Ovary (tissue), 9 donors: ENCODE data around the gene GALNTL6. TPM values are rescaled to one million over a fixed set of nuclear protein-coding genes. Genes with fewer than 3 reads are reported as not detected.
"Not testable (repeated sequence)": the region's sequence is repeated elsewhere in the genome, so short reads cannot be mapped to it uniquely, and the experiment has no call there.

Experiments
- DNase-seq, 5 donors: peaks; one replicate each; pipeline ENCODE4 v3.0.0-alpha.2; 2019 to 2020
- H3K27ac ChIP-seq, 2 donors: fragments of 200-600 bp; one replicate each; pipeline versions ENCODE4 v1.5.1 to v1.8.0; 2019 to 2022
- H3K27me3 ChIP-seq: fragments of 200-600 bp; one replicate; pipeline ENCODE4 v1.8.0; 2022
- H3K36me3 ChIP-seq: fragments of 200-600 bp; sonication (generic); one replicate; pipeline ENCODE4 v1.5.1; 2019
- H3K4me1 ChIP-seq: one replicate; pipeline ENCODE4 v1.8.1; 2013; ENCODE audit warnings: mild to moderate bottlenecking, moderate library complexity; ENCODE audit not compliant: insufficient read depth
- H3K4me3 ChIP-seq: fragments of 200-600 bp; sonication (generic); one replicate; pipeline ENCODE4 v1.5.1; 2017
- H3K9me3 ChIP-seq, 2 donors: fragments of 200-600 bp in 1 of 2; sonication (generic) in 1 of 2; one replicate each; pipeline versions ENCODE4 v1.5.1 to v1.8.1; 2013 to 2019; ENCODE audit warnings: mild to moderate bottlenecking in 1 of 2, moderate library complexity in 1 of 2
- EP300 ChIP-seq: sonication (generic); formaldehyde crosslinking; IDR thresholded peaks from one replicate; pipeline ENCODE4 v1.6.1; 2017; ENCODE audit warnings: antibody characterized with exemption
- POLR2A ChIP-seq: fragments of 450-650 bp; IDR thresholded peaks from one replicate; pipeline ENCODE4 v1.6.1; 2017; ENCODE audit warnings: antibody characterized with exemption, mild to moderate bottlenecking, moderate library complexity
- WGBS, 3 donors: extraction: QIAGEN DNeasy Blood & Tissue Kit in 1 of 3; methylation state at CpG; one replicate each; pipeline versions ENCODE4 v1.1.5 to v1.1.7; 2013 to 2017; 5-methylcytosine and 5-hydroxymethylcytosine counted together
- intact Hi-C, 4 donors: fragments of 100-400 bp; cut with DNase I; formaldehyde crosslinking; loops; one replicate each; pipeline versions ENCODE4 v1.11.0 to v1.15.1; 2022 to 2023
- polyA plus RNA-seq, 2 donors: library from polyadenylated mRNA; stranded (reverse); fragments of 200-250 nt in 1 of 2; fragments of 350-450 nt in 1 of 2; fragmentation: Illumina TruSeq in 1 of 2; extraction: RNeasy Lipid Tissue Mini Kit (QIAGEN cat#74804) in 1 of 2; gene quantifications; one replicate each; pipeline ENCODE4 v1.2.3, GENCODE V29; 2013 to 2014
- total RNA-seq, 7 donors: library from RNA; depleted of rRNA in 2 of 7; stranded (reverse); fragments of >200 nt in 2 of 7; fragmentation: NEBNext Ultra II Directional in 3 of 7; extraction: Animal tissue kit (Norgen Biotek cat#: 25700) in 3 of 7; gene quantifications; one replicate each; pipeline versions ENCODE4 v1.1.0 to v1.2.4, GENCODE V29; 2016 to 2023
- TF ChIP-seq, protein P1 (sequence below), 3 donors: fragments of 450-650 bp in 2 of 3; fragments of 200-600 bp in 1 of 3; IDR thresholded peaks; one replicate each; pipeline versions ENCODE4 v1.5.1 to v1.8.0; 2016 to 2022; ENCODE audit warnings: antibody characterized with exemption in 3 of 3, mild to moderate bottlenecking in 1 of 3
- donor health status: DM: no; HTN: no; CAD: no; lungs with moderate emphysema.
- donor health status: DM: no; HTN: no; CAD: no.
- donor health status: Bipolar disorder and iron deficiency.
- donor health status: DM: yes; HTN: yes; CAD: no.
- donor health status: DM: no; HTN: no; CAD: no.
- donor health status: DM: yes; HTN: yes; CAD: no.

GALNTL6 gene
- total and polyA plus RNA-seq, 9 donors: 0.11 to 1.8 TPM; not detected in 7

DNA sequence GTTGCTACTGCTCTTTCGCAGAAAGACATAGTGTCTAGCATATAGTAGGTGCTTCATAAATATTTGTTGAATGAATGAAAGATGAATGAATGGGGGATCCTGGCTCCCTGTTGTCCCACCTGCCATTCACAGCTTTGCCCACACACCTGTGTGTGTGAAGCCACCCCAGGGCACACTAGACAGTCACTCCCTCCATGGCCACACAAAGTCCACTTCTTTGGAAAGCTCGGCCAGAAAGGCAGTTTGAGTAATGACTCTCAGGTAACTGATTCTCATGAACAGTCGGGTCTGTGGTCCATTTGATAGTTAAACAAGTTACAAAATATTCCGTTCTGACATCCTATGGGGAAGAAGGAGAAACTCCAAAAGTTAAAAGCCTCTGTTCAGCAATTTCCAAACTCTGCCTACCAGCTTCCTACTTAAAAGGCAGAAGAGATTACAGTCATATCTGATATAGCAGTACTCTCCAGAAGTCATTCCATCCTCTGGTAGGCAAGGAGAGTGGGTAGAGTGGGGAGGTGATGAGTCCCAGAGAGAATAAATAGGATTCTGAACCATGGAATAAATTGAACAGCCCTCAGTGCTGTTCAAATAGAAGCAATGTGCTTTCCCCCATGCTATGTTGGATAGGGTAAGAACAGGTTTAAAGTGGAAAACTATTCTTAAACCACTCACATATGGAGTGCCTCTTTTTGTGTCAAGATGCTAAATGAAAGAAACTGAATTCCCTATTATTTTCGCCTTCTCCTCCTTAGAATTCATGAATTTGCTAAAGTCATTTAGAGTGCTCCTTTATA, 1150.5 kb downstream of the GALNTL6 start:
- TF ChIP-seq POLR2A (no peak), EP300 (no peak)
- TF ChIP-seq, protein P1, sequence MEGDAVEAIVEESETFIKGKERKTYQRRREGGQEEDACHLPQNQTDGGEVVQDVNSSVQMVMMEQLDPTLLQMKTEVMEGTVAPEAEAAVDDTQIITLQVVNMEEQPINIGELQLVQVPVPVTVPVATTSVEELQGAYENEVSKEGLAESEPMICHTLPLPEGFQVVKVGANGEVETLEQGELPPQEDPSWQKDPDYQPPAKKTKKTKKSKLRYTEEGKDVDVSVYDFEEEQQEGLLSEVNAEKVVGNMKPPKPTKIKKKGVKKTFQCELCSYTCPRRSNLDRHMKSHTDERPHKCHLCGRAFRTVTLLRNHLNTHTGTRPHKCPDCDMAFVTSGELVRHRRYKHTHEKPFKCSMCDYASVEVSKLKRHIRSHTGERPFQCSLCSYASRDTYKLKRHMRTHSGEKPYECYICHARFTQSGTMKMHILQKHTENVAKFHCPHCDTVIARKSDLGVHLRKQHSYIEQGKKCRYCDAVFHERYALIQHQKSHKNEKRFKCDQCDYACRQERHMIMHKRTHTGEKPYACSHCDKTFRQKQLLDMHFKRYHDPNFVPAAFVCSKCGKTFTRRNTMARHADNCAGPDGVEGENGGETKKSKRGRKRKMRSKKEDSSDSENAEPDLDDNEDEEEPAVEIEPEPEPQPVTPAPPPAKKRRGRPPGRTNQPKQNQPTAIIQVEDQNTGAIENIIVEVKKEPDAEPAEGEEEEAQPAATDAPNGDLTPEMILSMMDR (IDR thresholded peaks at IDR 0.05): no peak
- Histone ChIP-seq H3K4me1 (peaks cover 1% of the 10 kb centered on the region), H3K9me3 (no peaks in the 10 kb centered on the region), H3K27ac (no peak overlapping the region), H3K36me3 (no peaks in the 10 kb centered on the region), H3K4me3 (no peak overlapping the region), H3K27me3 (no peaks in the 10 kb centered on the region)
- 84 to 88% (median 86%) methylated on average over 5 of the region's 5 CpGs for WGBS, 3 donors
- intact Hi-C loops: no loop called here
- no peak for DNase-seq

DNA sequence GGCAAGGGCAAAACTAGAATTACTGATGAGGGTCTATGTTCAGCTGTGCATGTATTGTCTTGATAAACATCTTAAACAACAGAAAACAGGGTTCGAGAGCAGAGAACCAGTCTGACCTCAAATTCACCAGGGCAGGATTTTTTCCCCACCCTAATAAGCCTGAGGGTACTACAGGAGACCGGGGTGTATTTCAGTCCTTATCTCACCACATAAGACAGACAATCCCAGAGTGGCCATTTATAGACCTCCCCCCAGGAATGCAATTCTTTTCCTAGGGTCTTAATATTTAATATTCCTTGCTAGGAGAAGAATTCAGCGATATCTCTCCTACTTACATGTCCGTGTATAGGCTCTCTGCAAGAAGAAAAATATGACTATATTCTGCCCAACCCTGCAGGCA, 1157.0 kb downstream of the GALNTL6 start:
- DNase-seq, H3K27ac ChIP-seq, H3K9me3 ChIP-seq, intact Hi-C loops, H3K27me3 ChIP-seq, H3K4me1 ChIP-seq, H3K4me3 ChIP-seq, H3K36me3 ChIP-seq: not testable (repeated sequence)
- WGBS, 3 donors: 85 to 90% (median 89%) methylated on average over 4 of the region's 4 CpGs

DNA sequence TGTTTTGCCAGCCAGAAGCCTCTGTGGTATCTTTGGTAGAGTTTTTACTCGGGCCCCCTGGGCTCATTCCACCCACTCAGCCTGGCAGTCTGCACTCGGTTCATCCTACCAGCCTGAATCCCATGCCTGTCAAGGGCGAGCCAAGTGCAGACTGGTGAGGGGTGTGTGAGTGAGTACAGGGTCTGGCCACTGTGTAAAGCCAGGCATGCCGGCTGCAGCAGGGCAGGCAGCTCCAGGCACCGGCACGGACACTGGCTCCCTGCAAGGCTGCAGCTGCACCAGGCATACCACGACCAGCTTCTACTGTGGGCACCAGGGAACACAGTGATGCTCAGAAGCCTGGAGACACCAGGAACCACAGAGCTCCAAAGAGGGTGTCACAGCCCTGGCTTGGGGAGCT, 1161.4 kb downstream of the GALNTL6 start:
- no peaks in the 10 kb centered on the region for H3K9me3 ChIP-seq
- no peaks in the 10 kb centered on the region for H3K27me3 ChIP-seq
- DNase-seq: no peak
- H3K4me3 ChIP-seq: no peak overlapping the region
- H3K36me3 ChIP-seq: no peaks in the 10 kb centered on the region
- H3K4me1 ChIP-seq: no peaks in the 10 kb centered on the region
- no peak overlapping the region for H3K27ac ChIP-seq
- no peak for TF ChIP-seq EP300
- no peak for TF ChIP-seq POLR2A
- TF ChIP-seq, protein P1 (IDR thresholded peaks at IDR 0.05): no peak
- intact Hi-C loops: no loop called here
- WGBS, 3 donors: 85 to 89% (median 86%) methylated on average over 7 of the region's 7 CpGs

DNA sequence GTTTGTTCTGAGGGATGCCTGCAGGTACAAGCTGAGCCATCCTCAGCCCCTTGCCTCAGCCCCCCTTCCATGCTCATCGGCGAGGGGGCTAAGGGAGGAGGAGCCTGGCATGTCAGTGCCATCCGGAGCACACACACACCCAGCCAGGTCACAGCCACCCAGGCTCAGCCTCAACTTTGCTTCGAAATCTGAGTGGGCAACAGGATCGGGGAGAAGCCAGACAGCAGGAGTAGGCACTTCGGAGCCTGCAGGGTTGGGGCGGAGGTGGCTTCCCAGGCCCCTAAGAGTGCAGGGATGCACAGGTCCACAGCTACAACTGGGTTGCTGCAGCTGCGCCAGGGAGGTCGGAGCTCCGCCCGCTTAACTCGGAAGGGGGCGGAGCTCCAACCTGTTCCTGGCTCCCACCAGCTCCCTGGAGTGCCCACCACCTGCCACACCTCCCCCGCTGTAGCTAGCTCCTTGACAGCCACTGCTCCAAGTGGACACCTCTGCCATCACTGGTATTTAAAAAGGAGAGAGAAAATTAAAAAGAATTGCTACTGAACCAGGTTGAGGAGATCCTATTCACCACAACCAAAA, 1162.5 kb downstream of the GALNTL6 start:
- intact Hi-C loops: no loop called here
- Histone ChIP-seq H3K36me3 (no peaks in the 10 kb centered on the region), H3K4me3 (no peak overlapping the region), H3K27ac (no peak overlapping the region), H3K9me3 (no peaks in the 10 kb centered on the region), H3K27me3 (no peaks in the 10 kb centered on the region), H3K4me1 (no peaks in the 10 kb centered on the region)
- TF ChIP-seq POLR2A (no peak), EP300 (no peak)
- TF ChIP-seq, protein P1 (IDR thresholded peaks at IDR 0.05): no peak
- 88 to 95% (median 93%) methylated on average over 14 of the region's 14 CpGs for WGBS, 3 donors
- no peak for DNase-seq

DNA sequence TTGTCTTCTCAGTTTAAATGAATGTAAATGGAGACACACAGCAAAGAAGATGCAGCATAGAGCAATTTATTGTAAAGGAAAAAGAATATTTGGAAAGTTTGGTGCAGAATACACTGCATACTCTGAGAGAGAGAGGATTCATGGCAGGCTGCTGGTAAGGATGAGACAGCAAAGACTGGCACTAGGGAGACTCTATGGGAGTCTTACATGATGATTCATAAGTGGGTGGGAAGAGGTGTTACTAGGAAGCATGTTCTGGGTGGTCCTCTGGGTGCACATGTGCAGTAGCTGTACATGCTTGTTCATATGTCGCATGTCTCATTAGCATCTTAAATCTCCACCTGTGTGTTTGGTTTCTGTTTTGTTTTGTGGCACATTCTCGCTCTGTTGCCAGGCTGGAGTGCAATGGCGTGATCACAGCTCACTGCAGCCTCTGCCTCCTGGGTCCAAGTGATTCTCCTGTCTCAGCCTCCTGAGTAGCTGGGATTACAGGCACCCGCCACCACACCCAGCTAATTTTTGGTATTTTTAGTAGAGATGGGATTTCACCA, 1164.4 kb downstream of the GALNTL6 start:
- WGBS, 3 donors: 88 to 94% (median 91%) methylated on average over 4 of the region's 4 CpGs
- DNase-seq, intact Hi-C loops: not testable (repeated sequence)

More for the DNA sequence above, 1164.4 kb downstream of the GALNTL6 start:
- H3K4me3 ChIP-seq, H3K9me3 ChIP-seq, H3K4me1 ChIP-seq, H3K27ac ChIP-seq, H3K36me3 ChIP-seq, H3K27me3 ChIP-seq: not testable (repeated sequence)
